Hepatocyte (in vitro differentiated cells): ENCODE results near the gene GID8. TPM values are rescaled to one million over a fixed set of nuclear protein-coding genes. Genes with fewer than 3 reads are reported as not detected.

Experiments
- DNase-seq: peaks from one replicate; pipeline ENCODE4 v3.0.0-alpha.2; 2016; ENCODE audit warnings: low spot score
- H2AFZ ChIP-seq: fragments of 200-600 bp; sonication (generic); 2 replicates; pipeline ENCODE4 v1.6.0; 2016; ENCODE audit warnings: antibody characterized with exemption, mild to moderate bottlenecking
- H3K27ac ChIP-seq: fragments of 200-600 bp; sonication (generic); 2 replicates; pipeline ENCODE4 v1.5.1; 2016; ENCODE audit warnings: mild to moderate bottlenecking
- H3K27me3 ChIP-seq: fragments of 200-600 bp; sonication (generic); 2 replicates; pipeline ENCODE4 v1.6.1; 2016
- H3K36me3 ChIP-seq: fragments of 200-600 bp; sonication (generic); replicated peaks from 2 replicates; pipeline ENCODE4 v1.5.1; 2016; ENCODE audit warnings: low read depth; ENCODE audit not compliant: insufficient read depth
- H3K4me1 ChIP-seq: fragments of 200-600 bp; sonication (generic); 2 replicates; pipeline ENCODE4 v1.5.1; 2016; ENCODE audit warnings: mild to moderate bottlenecking, moderate library complexity; ENCODE audit not compliant: insufficient read depth
- H3K4me2 ChIP-seq: fragments of 200-600 bp; sonication (generic); 2 replicates; pipeline ENCODE4 v1.6.0; 2016
- H3K4me3 ChIP-seq: fragments of 200-600 bp; sonication (generic); 2 replicates; pipeline ENCODE4 v1.5.1; 2016; ENCODE audit warnings: mild to moderate bottlenecking
- H3K79me2 ChIP-seq: fragments of 200-600 bp; sonication (generic); 2 replicates; pipeline ENCODE4 v1.6.0; 2017; ENCODE audit warnings: mild to moderate bottlenecking
- H3K9me2 ChIP-seq: fragments of 200-600 bp; sonication (generic); replicated peaks from 2 replicates; pipeline ENCODE4 v1.6.0; 2017; ENCODE audit warnings: mild to moderate bottlenecking; ENCODE audit not compliant: insufficient read depth
- H3K9me3 ChIP-seq: fragments of 200-600 bp; sonication (generic); 2 replicates; pipeline ENCODE4 v1.5.1; 2016; ENCODE audit warnings: low read depth, mild to moderate bottlenecking
- H4K20me1 ChIP-seq: fragments of 200-600 bp; sonication (generic); 2 replicates; pipeline ENCODE4 v1.6.0; 2016; ENCODE audit warnings: mild to moderate bottlenecking; ENCODE audit not compliant: insufficient read depth, poor library complexity, severe bottlenecking
- EZH2 ChIP-seq: fragments of 200-600 bp; sonication (generic); IDR thresholded peaks from 2 replicates; pipeline ENCODE4 v1.6.1; 2016; ENCODE audit warnings: antibody characterized with exemption, mild to moderate bottlenecking, borderline replicate concordance
- EZH2phosphoT487 ChIP-seq: fragments of 200-600 bp; sonication (generic); IDR thresholded peaks from one replicate; pipeline ENCODE4 v1.6.1; 2018; ENCODE audit warnings: antibody characterized with exemption, mild to moderate bottlenecking, low read depth, moderate library complexity; ENCODE audit not compliant: unreplicated experiment, severe bottlenecking
- WGBS: methylation state at CpG from one replicate; pipeline ENCODE4 v1.1.6; 2016; ENCODE audit warnings: low lambda C conversion rate; ENCODE audit errors: missing lambda C conversion rate; 5-methylcytosine and 5-hydroxymethylcytosine counted together
- polyA plus RNA-seq: library from polyadenylated mRNA; unstranded; fragments of >200 nt; fragmentation: Nextera tagmentation; extraction: Ambion mirVana; gene quantifications from 2 replicates; pipeline ENCODE4 v1.2.1, GENCODE V29; 2016
- total RNA-seq: library from RNA; depleted of rRNA; stranded (reverse); fragments of >200 nt; gene quantifications from 2 replicates; pipeline ENCODE4 v1.2.3, GENCODE V29; 2014
- TF ChIP-seq, protein P1 (sequence below): fragments of 200-600 bp; sonication (generic); IDR thresholded peaks from 2 replicates; pipeline ENCODE4 v1.5.1; 2016; ENCODE audit warnings: antibody characterized with exemption, mild to moderate bottlenecking; ENCODE audit not compliant: poor library complexity

The GID8 gene
- total and polyA plus RNA-seq, 2 experiments from 2014 or later: 16.5 to 35.4 TPM

- Histone ChIP-seq H3K4me1 (peaks cover 34% of the 10 kb centered on the region), H3K4me3 (no peak overlapping the region), H3K4me2 (peak overlapping the region; percentile 78), H4K20me1 (no peaks in the 10 kb centered on the region), H3K27ac (peak overlapping the region; percentile 99), H2AFZ (no peak overlapping the region), H3K27me3 (no peaks in the 10 kb centered on the region), H3K79me2 (peaks cover 7% of the 10 kb centered on the region), H3K36me3 (no peaks in the 10 kb centered on the region), H3K9me3 (no peaks in the 10 kb centered on the region), H3K9me2 (no peaks in the 10 kb centered on the region)
- TF ChIP-seq EZH2 (no peak), EZH2phosphoT487 (no peak)
- TF ChIP-seq, protein P1, sequence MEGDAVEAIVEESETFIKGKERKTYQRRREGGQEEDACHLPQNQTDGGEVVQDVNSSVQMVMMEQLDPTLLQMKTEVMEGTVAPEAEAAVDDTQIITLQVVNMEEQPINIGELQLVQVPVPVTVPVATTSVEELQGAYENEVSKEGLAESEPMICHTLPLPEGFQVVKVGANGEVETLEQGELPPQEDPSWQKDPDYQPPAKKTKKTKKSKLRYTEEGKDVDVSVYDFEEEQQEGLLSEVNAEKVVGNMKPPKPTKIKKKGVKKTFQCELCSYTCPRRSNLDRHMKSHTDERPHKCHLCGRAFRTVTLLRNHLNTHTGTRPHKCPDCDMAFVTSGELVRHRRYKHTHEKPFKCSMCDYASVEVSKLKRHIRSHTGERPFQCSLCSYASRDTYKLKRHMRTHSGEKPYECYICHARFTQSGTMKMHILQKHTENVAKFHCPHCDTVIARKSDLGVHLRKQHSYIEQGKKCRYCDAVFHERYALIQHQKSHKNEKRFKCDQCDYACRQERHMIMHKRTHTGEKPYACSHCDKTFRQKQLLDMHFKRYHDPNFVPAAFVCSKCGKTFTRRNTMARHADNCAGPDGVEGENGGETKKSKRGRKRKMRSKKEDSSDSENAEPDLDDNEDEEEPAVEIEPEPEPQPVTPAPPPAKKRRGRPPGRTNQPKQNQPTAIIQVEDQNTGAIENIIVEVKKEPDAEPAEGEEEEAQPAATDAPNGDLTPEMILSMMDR: no peak
- DNase-seq: peak; percentile 82
- 50% methylated on average over 23 of the region's 23 CpGs for WGBS
These were observed 17.8 kb downstream of the GID8 start for GRCh38 chr20:62955519-62956386.

DNA sequence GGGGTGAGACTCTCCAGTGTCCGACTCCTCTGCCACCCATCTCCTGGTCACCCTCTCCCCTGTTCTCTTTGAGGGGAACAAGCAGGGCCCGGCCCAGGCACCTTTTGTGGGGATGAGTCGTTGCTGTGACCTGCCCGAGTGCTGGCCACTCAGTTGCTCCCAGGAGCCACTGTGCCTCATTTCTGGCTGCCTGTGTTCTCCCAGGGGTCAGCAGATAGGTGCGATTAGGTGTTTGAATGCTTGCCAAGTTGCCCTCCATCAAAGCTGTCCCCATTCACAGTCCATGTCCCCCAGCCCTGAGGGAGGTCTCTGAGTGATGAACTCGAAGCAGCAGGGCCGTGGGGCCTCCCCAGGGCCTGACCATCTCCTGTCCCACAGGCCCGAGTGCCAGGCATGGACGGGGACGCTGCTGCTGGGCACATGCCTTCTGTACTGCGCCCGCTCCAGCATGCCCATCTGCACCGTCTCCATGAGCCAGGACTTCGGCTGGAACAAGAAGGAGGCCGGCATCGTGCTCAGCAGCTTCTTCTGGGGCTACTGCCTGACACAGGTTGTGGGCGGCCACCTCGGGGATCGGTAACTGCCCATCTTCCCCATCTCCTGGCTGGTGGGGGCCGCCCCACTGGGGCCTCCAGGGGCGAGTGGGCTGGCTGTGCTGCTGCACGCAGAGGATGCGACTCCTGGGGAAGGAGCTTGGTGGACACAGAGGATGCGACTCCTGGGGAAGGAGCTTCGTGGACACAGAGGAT, 18.6 kb downstream of the GID8 start:
- TF ChIP-seq EZH2: no peak
- WGBS: 93% methylated on average over 24 of the region's 25 CpGs
- no peak overlapping the region for H3K4me3 ChIP-seq
- DNase-seq: no peak
- no peaks in the 10 kb centered on the region for H3K9me3 ChIP-seq
- H3K27ac ChIP-seq: peak overlapping the region; percentile 99
- peak overlapping the region; percentile 36 for H3K4me2 ChIP-seq
- H3K79me2 ChIP-seq: peaks cover 7% of the 10 kb centered on the region
- H3K36me3 ChIP-seq: no peaks in the 10 kb centered on the region
- H3K4me1 ChIP-seq: peaks cover 34% of the 10 kb centered on the region
- no peaks in the 10 kb centered on the region for H3K9me2 ChIP-seq
- H3K27me3 ChIP-seq: no peaks in the 10 kb centered on the region
- no peaks in the 10 kb centered on the region for H4K20me1 ChIP-seq
- no peak overlapping the region for H2AFZ ChIP-seq

GRCh38 chr20:62957136-62958117, 19.5 kb downstream of the GID8 start:
- Histone ChIP-seq H3K9me3 (no peaks in the 10 kb centered on the region), H3K27me3 (no peaks in the 10 kb centered on the region), H3K4me1 (peaks cover 28% of the 10 kb centered on the region), H4K20me1 (no peaks in the 10 kb centered on the region), H3K79me2 (peaks cover 2% of the 10 kb centered on the region), H3K4me3 (no peak overlapping the region), H3K4me2 (no peak overlapping the region), H3K9me2 (no peaks in the 10 kb centered on the region), H3K36me3 (no peaks in the 10 kb centered on the region), H3K27ac (no peak overlapping the region), H2AFZ (no peak overlapping the region)
- DNase-seq: no peak
- no peak for TF ChIP-seq EZH2phosphoT487
- TF ChIP-seq EZH2: no peak
- TF ChIP-seq, protein P1: no peak
- WGBS: 96% methylated on average over 30 of the region's 36 CpGs
